ENCODE results near the gene PFDN5. TPM values are rescaled to one million over a fixed set of nuclear protein-coding genes. Genes with fewer than 3 reads are reported as not detected.
A peak's percentile ranks its signal among the peaks of the same experiment; 100 is the strongest.

PFDN5 gene
- total RNA-seq, 1 donor, result 323 TPM

GRCh38 chr12:53258541-53259539, 36.5 kb upstream of the PFDN5 start:
- H3K4me2 ChIP-seq (ENCODE audit: insufficient read depth, low read length), result no peak overlapping the region
- H4K20me1 ChIP-seq (ENCODE audit: insufficient read depth, low read length), result no peaks in the 10 kb centered on the region
- H3K79me2 ChIP-seq (ENCODE audit: insufficient read depth, low read length), result peaks cover 14% of the 10 kb centered on the region
- no peaks in the 10 kb centered on the region for H3K9me3 ChIP-seq (ENCODE audit: low read depth, low read length)
- peak overlapping the region; percentile 50 for H2AFZ ChIP-seq (ENCODE audit: low read length)
- DNase-seq (ENCODE audit: insufficient read length, low spot score, missing footprints), result no peak
- H3K36me3 ChIP-seq (ENCODE audit: insufficient read depth, low read length), result peaks cover 7% of the 10 kb centered on the region
- H3K4me3 ChIP-seq (ENCODE audit: insufficient read depth, low read length), result no peak overlapping the region
- H3K27ac ChIP-seq (ENCODE audit: low read depth, low read length), result no peak overlapping the region
- H3K27me3 ChIP-seq (ENCODE audit: insufficient read depth, low read length), result no peaks in the 10 kb centered on the region
- TF ChIP-seq CTCF (IDR thresholded peaks at IDR 0.05; ENCODE audit: extremely low read depth, low read depth, low read length), result no peak
- no peaks in the 10 kb centered on the region for H3K4me1 ChIP-seq (ENCODE audit: insufficient read depth, low read length)

GRCh38 chr12:53259891-53260290, 35.5 kb upstream of the PFDN5 start:
- H3K27ac ChIP-seq (ENCODE audit: low read depth, low read length), result no peak overlapping the region
- no peaks in the 10 kb centered on the region for H3K4me1 ChIP-seq (ENCODE audit: insufficient read depth, low read length)
- no peak overlapping the region for H3K4me2 ChIP-seq (ENCODE audit: insufficient read depth, low read length)
- H3K36me3 ChIP-seq (ENCODE audit: insufficient read depth, low read length), result peaks cover 1% of the 10 kb centered on the region
- H3K4me3 ChIP-seq (ENCODE audit: insufficient read depth, low read length), result no peak overlapping the region
- peaks cover 7% of the 10 kb centered on the region for H3K79me2 ChIP-seq (ENCODE audit: insufficient read depth, low read length)
- H2AFZ ChIP-seq (ENCODE audit: low read length), result no peak overlapping the region
- H3K9me3 ChIP-seq (ENCODE audit: low read depth, low read length), result no peaks in the 10 kb centered on the region
- DNase-seq (ENCODE audit: insufficient read length, low spot score, missing footprints), result no peak
- H4K20me1 ChIP-seq (ENCODE audit: insufficient read depth, low read length), result no peaks in the 10 kb centered on the region
- TF ChIP-seq CTCF (IDR thresholded peaks at IDR 0.05; ENCODE audit: extremely low read depth, low read depth, low read length), result no peak
- H3K27me3 ChIP-seq (ENCODE audit: insufficient read depth, low read length), result no peaks in the 10 kb centered on the region

- Histone ChIP-seq H3K36me3 (ENCODE audit: insufficient read depth, low read length) (peaks cover 3% of the 10 kb centered on the region), H4K20me1 (ENCODE audit: insufficient read depth, low read length) (peaks cover 2% of the 10 kb centered on the region), H3K4me2 (ENCODE audit: insufficient read depth, low read length) (no peak overlapping the region), H3K4me1 (ENCODE audit: insufficient read depth, low read length) (peaks cover 15% of the 10 kb centered on the region), H3K9me3 (ENCODE audit: low read depth, low read length) (no peaks in the 10 kb centered on the region), H3K4me3 (ENCODE audit: insufficient read depth, low read length) (no peak overlapping the region), H2AFZ (ENCODE audit: low read length) (no peak overlapping the region), H3K27ac (ENCODE audit: low read depth, low read length) (no peak overlapping the region), H3K79me2 (ENCODE audit: insufficient read depth, low read length) (peaks cover 22% of the 10 kb centered on the region), H3K27me3 (ENCODE audit: insufficient read depth, low read length) (no peaks in the 10 kb centered on the region)
- peak; percentile 88 for DNase-seq (ENCODE audit: insufficient read length, low spot score, missing footprints)
- TF ChIP-seq CTCF (IDR thresholded peaks at IDR 0.05; ENCODE audit: extremely low read depth, low read depth, low read length), result no peak
Measured at GRCh38 chr12:53265783-53266182, 29.6 kb upstream of the PFDN5 start.

- Histone ChIP-seq H3K79me2 (ENCODE audit: insufficient read depth, low read length) (peaks cover 27% of the 10 kb centered on the region), H3K27ac (ENCODE audit: low read depth, low read length) (peak overlapping the region; percentile 69), H4K20me1 (ENCODE audit: insufficient read depth, low read length) (peaks cover 2% of the 10 kb centered on the region), H3K4me3 (ENCODE audit: insufficient read depth, low read length) (peak overlapping the region; percentile 90), H3K27me3 (ENCODE audit: insufficient read depth, low read length) (no peaks in the 10 kb centered on the region), H3K4me2 (ENCODE audit: insufficient read depth, low read length) (peak overlapping the region; percentile 98), H2AFZ (ENCODE audit: low read length) (peak overlapping the region; percentile 98), H3K9me3 (ENCODE audit: low read depth, low read length) (no peaks in the 10 kb centered on the region), H3K36me3 (ENCODE audit: insufficient read depth, low read length) (peaks cover 10% of the 10 kb centered on the region), H3K4me1 (ENCODE audit: insufficient read depth, low read length) (peaks cover 15% of the 10 kb centered on the region)
- no peak for TF ChIP-seq CTCF (IDR thresholded peaks at IDR 0.05; ENCODE audit: extremely low read depth, low read depth, low read length)
- no peak for DNase-seq (ENCODE audit: insufficient read length, low spot score, missing footprints)
Measured at GRCh38 chr12:53267306-53267998, 27.9 kb upstream of the PFDN5 start.
